ENCODE results near the gene LAG3. TPM values are rescaled to one million over a fixed set of nuclear protein-coding genes. Genes with fewer than 3 reads are reported as not detected.

LAG3 gene
- total RNA-seq (ENCODE audit: low replicate concordance) = 0.15 TPM in 1 of 2 replicates, not detected in the other

GRCh38 chr12:6772331-6772695, at the start of gene LAG3:
TSS of gene LAG3 (plus strand) at chr12:6772520. CDS start at chr12:6772853, 333 bp downstream.

GRCh38 chr12:6723607-6724408, 48.5 kb upstream of the LAG3 start, which contains the start of gene COPS7A:
TSS of gene COPS7A (plus strand) at chr12:6724046. CDS start at chr12:6724657, 611 bp downstream.

DNA sequence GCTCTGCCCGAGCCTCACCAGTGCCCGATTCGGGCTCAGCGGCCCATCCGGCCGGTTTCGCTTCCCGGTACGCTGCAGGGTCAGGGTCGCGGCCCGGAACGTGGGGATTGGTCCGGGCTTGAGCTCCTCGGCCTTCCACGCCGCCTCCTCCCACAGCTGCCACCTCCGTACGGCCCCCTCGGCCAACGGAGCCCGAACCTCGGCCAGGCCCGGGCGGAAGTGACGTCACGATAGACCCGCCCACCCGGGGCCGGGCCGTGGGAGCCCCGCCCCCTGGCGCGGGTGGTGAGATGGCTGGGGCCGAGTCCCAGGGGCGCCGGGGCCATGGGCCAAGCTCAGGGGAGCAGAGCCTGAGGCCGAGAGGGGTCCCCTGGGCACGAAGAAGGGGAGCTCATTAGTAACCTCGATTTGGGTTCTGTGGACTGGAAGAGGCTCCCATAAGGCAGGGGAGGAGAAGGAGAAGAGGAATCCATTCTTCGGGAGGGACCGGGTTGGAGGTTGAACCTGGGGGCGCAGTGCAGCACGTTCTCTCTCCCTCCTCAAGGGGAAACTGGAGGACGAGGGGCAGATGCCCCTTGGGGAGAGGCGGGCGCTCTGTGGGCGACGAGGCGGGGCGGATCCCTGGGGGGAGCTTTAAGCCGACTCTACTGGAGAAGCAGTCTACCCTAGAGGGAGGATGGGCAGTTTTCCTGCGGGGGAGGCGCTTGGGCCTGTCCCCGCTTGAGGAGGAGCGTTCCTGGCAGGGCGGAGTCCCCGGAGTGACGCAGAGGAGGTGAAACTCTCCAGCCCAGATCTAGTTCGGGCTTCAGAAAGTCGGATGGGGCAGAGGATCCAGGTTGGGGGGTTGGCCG, 19.2 kb upstream of the LAG3 start, which contains the start of gene MLF2:
Gene MLF2 (minus strand): TSS at position 221 of the 851 bp plus-strand sequence. CDS start 807 bp downstream, outside the sequence.

DNA sequence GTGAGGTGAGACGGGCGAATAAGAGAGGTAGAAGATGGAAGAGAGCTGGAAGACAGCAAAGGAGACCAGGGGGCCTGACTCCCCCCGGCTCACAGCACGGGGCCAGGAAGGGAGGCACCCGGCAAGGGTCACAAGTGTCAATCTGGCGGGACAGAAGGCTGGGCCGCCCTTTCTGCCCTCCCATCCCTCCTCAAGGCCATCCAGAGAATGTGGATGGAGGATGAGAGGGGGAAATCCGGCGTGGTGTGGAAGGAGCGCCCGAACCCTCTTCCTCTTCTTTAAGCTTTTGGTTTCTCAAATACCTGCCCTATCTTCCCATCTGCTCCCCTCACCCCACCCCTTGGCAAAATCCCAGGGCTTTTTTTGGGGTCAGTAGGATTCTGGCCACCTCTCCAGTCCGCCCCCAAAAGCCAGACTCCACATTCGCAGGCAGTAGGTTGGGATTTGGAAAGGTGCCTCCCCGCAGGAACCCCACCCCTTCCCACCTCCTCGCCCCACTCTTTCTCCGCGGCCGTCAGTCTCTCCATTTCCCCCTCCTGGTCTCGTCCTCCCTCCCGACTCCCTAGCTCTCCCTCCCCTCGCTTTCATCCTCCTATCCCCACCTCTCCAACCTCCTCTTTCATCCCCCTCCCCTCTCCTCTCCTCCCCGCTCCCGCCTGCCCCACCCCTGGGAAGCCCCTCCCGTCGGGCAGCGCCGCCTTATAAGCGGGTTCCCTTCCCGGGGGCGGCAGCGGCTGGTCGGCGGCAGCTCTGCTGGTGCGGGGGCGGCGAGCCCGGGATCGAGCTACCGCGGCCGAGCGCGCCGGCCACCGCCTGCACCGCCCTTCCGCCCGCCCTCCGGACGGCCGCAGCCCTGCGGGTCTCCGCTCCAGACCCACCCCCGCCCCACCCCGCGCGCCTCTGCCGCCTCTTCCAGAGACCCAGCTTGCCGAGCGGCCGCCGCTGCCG, 6.4 kb upstream of the LAG3 start, which contains the start of gene PTMS:
Gene PTMS (plus strand): TSS at position 730 of the 948 bp plus-strand sequence. CDS start 343 bp downstream, outside the sequence.

DNA sequence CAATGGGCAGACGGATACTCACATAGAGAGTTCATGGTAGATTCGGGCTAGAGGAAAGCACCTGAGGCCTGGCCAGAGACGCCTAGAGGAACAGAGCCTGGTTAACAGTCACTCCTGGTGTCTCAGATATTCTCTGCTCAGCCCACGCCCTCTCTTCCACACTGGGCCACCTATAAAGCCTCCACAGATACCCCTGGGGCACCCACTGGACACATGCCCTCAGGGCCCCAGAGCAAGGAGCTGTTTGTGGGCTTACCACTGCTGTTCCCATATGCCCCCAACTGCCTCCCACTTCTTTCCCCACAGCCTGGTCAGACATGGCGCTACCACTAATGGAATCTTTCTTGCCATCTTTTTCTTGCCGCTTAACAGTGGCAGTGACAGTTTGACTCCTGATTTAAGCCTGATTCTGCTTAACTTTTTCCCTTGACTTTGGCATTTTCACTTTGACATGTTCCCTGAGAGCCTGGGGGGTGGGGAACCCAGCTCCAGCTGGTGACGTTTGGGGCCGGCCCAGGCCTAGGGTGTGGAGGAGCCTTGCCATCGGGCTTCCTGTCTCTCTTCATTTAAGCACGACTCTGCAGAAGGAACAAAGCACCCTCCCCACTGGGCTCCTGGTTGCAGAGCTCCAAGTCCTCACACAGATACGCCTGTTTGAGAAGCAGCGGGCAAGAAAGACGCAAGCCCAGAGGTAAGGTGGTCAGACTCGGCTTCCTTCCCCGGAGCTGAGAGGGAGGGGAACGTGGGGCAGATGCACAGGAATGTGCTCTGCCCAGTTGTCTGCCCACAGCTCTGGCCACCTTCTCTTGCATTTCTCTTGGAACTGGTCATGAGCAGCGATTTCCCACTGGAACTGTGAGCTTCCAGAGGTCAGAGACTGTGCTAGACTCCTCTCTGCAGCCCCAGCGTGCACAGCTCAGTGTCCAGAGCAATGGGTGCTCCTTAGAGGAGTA, 16.9 kb downstream of the LAG3 start, which contains the start of gene CD4:
Gene CD4 (plus strand): TSS at position 557 of the 953 bp plus-strand sequence. CDS start 10,611 bp downstream, outside the sequence.

DNA sequence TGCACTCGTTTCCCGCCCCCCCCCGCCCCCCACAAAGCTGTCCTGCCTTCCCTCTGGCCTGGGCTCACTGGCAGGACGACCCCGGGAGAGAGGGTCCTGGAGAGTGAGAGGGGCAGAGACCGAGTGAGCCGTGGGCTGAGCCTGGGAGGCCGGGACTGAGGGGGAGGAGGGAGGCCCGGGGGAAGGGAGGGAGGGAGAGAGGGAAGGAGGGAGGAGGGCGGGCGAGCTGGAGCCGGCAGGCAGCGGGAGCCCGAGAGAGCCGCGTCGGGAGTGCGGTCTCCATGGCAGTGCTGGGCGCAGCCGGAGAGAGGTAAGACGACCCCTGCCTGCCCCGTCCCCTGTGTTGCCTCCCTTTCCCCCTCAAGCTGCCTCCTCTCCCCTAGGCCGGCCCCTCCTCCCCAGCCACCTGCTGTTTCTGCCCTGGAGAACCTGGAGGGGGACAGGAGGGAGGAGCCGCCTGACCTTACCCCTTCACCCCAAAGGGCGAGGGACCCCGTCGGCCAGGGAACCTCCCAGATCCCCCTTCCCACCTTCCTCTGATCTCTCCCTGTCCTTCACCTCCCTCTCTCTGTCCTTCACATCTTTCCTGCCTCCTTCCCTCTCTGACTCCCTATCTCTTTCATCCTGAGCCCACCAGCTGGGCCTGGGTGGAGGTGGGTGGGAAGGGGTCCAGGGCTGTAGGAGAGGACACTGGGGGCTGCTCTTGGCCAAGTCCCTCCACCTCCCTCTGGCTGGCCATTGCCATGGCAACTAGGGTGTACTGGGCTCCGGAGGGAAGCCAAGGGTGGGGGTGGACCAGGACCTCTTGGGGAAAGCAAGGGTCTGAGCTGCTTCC, 49.5 kb downstream of the LAG3 start, which contains the start of gene GPR162:
Gene GPR162 (plus strand): TSS at position 231 of the 835 bp plus-strand sequence. CDS start 2,078 bp downstream, outside the sequence.

Other genes with a start within 250 kb of the LAG3 start
- gene GAPDH, start 238.0 kb upstream of the LAG3 start, total RNA-seq (ENCODE audit: low replicate concordance) = 7,358 and 9,019 TPM in 2 replicates
- gene IFFO1, start 216.5 kb upstream of the LAG3 start, total RNA-seq (ENCODE audit: low replicate concordance) = 8.8 and 36.9 TPM in 2 replicates
- gene NOP2, start 204.2 kb upstream of the LAG3 start, total RNA-seq (ENCODE audit: low replicate concordance) = 11.5 and 20.7 TPM in 2 replicates
- 187 and 210 TPM in 2 replicates for gene CHD4, start 165.1 kb upstream of the LAG3 start, total RNA-seq (ENCODE audit: low replicate concordance)
- under 0.01 TPM in 1 of 2 replicates, not detected in the other for gene LPAR5, start 136.6 kb upstream of the LAG3 start, total RNA-seq (ENCODE audit: low replicate concordance)
- gene ACRBP, start 125.1 kb upstream of the LAG3 start, total RNA-seq (ENCODE audit: low replicate concordance) = 0.23 TPM in 1 of 2 replicates, not detected in the other
- 22.7 and 27.0 TPM in 2 replicates for gene ING4, start 109.4 kb upstream of the LAG3 start, total RNA-seq (ENCODE audit: low replicate concordance)
- 8.3 TPM in 2 replicates for gene ZNF384, start 83.1 kb upstream of the LAG3 start, total RNA-seq (ENCODE audit: low replicate concordance)
- gene PIANP, start 71.7 kb upstream of the LAG3 start, total RNA-seq (ENCODE audit: low replicate concordance) = under 0.01 and 0.38 TPM in 2 replicates
- 87.9 and 180 TPM in 2 replicates for gene COPS7A, start 48.5 kb upstream of the LAG3 start, total RNA-seq (ENCODE audit: low replicate concordance)
- gene MLF2, start 19.4 kb upstream of the LAG3 start, total RNA-seq (ENCODE audit: low replicate concordance) = 66.7 and 158 TPM in 2 replicates
- 43.6 and 51.7 TPM in 2 replicates for gene PTMS, start 6.2 kb upstream of the LAG3 start, total RNA-seq (ENCODE audit: low replicate concordance)
- gene CD4, start 17.0 kb downstream of the LAG3 start, total RNA-seq (ENCODE audit: low replicate concordance) = 0.23 and 0.47 TPM in 2 replicates
- 1.3 and 4.3 TPM in 2 replicates for gene GPR162, start 49.3 kb downstream of the LAG3 start, total RNA-seq (ENCODE audit: low replicate concordance)
- gene P3H3, start 55.9 kb downstream of the LAG3 start, total RNA-seq (ENCODE audit: low replicate concordance) = 74.8 and 101 TPM in 2 replicates
- 1.7 and 1.8 TPM in 2 replicates for gene GNB3, start 68.4 kb downstream of the LAG3 start, total RNA-seq (ENCODE audit: low replicate concordance)
- gene CDCA3, start 78.8 kb downstream of the LAG3 start, total RNA-seq (ENCODE audit: low replicate concordance) = 0.59 and 4.4 TPM in 2 replicates
- 82.5 and 88.9 TPM in 2 replicates for gene USP5, start 79.6 kb downstream of the LAG3 start, total RNA-seq (ENCODE audit: low replicate concordance)
- gene TPI1, start 95.0 kb downstream of the LAG3 start, total RNA-seq (ENCODE audit: low replicate concordance) = 1,121 and 1,519 TPM in 2 replicates
- 5.6 and 7.4 TPM in 2 replicates for gene SPSB2, start 100.8 kb downstream of the LAG3 start, total RNA-seq (ENCODE audit: low replicate concordance)
- gene LRRC23, start 132.3 kb downstream of the LAG3 start, total RNA-seq (ENCODE audit: low replicate concordance) = 10.6 and 15.7 TPM in 2 replicates
- gene ENO2, start 142.1 kb downstream of the LAG3 start, total RNA-seq (ENCODE audit: low replicate concordance) = 20.3 and 32.5 TPM in 2 replicates
- 4.0 and 6.4 TPM in 2 replicates for gene ATN1, start 155.4 kb downstream of the LAG3 start, total RNA-seq (ENCODE audit: low replicate concordance)
- not detected in 2 replicates for gene RNU7-1, start 171.3 kb downstream of the LAG3 start, total RNA-seq (ENCODE audit: low replicate concordance)
- 173 and 204 TPM in 2 replicates for gene C12orf57, start 171.5 kb downstream of the LAG3 start, total RNA-seq (ENCODE audit: low replicate concordance)
- 0.08 TPM in 1 of 2 replicates, not detected in the other for gene PTPN6, start 178.8 kb downstream of the LAG3 start, total RNA-seq (ENCODE audit: low replicate concordance)
- gene PHB2, start 198.1 kb downstream of the LAG3 start, total RNA-seq (ENCODE audit: low replicate concordance) = 101 and 164 TPM in 2 replicates
- gene EMG1, start 198.4 kb downstream of the LAG3 start, total RNA-seq (ENCODE audit: low replicate concordance) = 28.3 and 31.1 TPM in 2 replicates
- gene LPCAT3, start 246.0 kb downstream of the LAG3 start, total RNA-seq (ENCODE audit: low replicate concordance) = 9.6 and 12.8 TPM in 2 replicates

Measured in smooth muscle cell of the coronary artery (primary cell).